ENCODE data around the gene ATG16L2. TPM values are rescaled to one million over a fixed set of nuclear protein-coding genes. Genes with fewer than 3 reads are reported as not detected.
"Not testable (repeated sequence)": the region's sequence is repeated elsewhere in the genome, so short reads cannot be mapped to it uniquely, and the experiment has no call there.

The ATG16L2 gene
- polyA plus RNA-seq, 5 donors = 36.9 to 52.1 (median 43.3) TPM

DNA sequence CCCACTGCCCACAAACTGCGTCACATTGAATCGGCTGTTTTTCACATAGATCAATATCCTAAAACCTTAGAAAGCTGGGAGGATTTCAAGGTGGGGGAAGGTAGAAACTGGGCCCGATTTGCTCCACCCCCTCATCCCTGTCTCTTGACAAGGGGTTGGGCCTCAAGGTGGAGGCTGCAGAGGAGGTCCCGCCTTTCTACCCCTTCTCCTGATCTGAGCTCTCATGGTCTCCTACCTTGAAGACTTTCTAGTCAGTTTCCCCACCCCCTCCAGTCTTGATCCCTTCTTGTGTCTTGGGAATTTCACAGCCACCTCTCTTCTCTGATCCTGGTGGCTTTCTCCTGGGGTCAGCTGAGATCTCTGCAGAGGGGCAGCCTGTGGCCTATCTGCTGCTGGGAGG, 15.8 kb upstream of the ATG16L2 start:
- no peak for DNase-seq

GRCh38 chr11:72799441-72799840, 14.8 kb upstream of the ATG16L2 start:
- no peak for DNase-seq

- DNase-seq = no peak
Measured at GRCh38 chr11:72802822-72803221, 11.4 kb upstream of the ATG16L2 start.

- DNase-seq = no peak
Measured at GRCh38 chr11:72805216-72805615, 9.0 kb upstream of the ATG16L2 start.

GRCh38 chr11:72806378-72806777, 7.8 kb upstream of the ATG16L2 start:
- DNase-seq = not testable (repeated sequence)

DNA sequence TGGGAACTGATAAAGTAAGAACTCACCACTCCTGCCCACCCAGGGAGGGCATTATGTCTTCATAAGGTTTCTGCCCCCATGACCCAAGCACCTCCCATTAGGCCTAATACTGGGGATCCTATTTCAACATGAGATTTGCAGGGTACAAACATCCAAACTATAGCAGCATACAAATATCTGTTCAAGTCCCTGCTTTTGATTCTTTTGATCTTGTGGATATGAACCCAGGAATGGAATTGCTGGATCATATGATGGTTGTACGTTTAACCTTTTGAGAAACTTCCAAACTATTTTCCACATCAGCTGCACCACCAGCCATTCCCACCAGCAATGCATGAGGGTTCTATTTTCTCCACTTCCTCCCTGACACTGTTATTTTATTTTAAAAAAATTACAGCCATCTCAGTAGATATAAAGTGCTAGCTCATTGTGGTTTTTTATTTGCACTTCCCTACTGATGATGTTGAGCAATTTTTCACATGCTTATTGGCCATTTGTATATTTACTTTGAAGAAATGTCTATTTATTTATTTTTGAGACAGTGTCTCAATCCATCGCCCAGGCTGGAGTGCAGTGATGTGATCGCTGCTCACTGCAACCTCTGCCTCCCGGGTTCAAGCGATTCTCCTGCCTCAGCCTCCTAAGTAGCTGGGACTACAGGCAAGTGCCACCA, 7.1 kb upstream of the ATG16L2 start:
- DNase-seq = no peak

GRCh38 chr11:72807792-72808191, 6.4 kb upstream of the ATG16L2 start:
- no peak for DNase-seq

GRCh38 chr11:72808331-72808798, 5.8 kb upstream of the ATG16L2 start:
- DNase-seq = no peak

DNA sequence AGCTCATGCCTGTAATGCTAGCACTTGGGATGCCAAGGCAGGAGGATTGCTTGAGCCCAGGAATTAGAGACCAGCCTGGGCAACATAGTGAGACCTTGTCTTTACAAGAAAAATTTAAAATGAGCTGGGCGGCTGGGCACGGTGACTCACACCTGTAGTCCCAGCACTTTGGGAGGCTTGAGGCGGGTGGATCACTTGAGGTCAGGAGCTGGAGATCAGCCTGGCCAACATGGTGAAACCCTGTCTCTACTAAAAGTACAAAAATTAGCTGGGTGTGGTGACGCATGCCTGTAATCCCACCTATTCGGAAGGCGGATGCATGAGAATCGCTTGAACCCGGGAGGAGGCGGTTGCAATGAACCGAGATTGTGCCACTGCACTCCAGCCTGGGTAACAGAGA, 2.5 kb upstream of the ATG16L2 start:
- not testable (repeated sequence) for DNase-seq

DNA sequence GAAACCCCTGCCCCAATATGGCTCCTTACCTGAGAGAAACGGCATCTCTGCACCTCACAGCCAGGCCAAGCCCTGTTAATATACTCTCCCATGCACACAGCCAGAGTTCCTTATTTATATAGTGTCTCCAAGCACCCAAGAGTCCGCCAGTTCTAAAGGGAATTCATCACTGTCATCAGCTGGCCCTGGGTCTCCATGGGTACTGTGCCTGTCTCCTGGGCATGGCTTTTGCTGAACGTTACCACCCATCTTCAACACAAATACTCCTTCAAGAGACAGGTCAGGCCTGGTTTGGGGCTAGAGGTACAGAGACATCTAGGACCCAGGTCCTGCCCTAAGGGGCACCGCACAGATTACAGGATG, 1.6 kb upstream of the ATG16L2 start:
- no peak for DNase-seq

DNA sequence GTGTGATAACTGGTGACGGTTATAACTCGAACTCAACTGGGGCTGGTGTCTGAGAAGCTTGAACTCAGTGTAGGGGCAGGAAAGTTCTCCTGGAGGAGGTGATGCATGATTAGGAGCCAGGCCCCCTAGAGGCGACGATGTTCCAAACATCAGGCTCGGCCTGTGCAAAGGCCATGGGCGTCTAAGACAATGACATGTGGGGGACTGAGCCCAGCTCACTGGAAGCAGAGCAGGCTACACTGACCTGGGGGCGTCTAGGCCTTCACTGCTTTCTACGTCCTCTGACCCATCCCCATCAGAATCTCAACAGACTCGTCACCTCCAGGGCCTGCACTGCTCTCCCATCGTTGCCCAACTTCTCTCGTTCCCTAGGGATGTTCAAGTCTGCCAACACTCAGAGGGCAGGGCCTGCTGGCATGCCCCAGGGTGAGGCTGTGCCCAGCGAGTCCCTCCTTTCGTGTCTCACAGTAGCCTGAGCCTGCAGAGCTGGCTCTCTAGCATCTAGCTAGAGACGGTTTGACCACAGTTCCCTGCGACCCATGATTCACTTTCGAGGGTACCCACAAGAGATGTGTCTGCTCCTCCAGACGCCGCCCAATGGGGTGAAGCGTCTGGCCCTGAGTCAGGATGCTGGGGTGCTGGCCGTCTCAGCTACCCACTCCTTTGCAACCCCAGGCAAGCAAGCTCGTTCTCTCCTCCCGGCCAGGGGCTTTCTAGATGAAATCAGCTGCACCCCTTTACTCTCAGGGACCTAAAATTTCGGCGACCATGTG, 1.1 kb upstream of the ATG16L2 start:
- no peak for DNase-seq

GRCh38 chr11:72813740-72814285, 398 bp upstream of the ATG16L2 start:
- no peak for DNase-seq

DNA sequence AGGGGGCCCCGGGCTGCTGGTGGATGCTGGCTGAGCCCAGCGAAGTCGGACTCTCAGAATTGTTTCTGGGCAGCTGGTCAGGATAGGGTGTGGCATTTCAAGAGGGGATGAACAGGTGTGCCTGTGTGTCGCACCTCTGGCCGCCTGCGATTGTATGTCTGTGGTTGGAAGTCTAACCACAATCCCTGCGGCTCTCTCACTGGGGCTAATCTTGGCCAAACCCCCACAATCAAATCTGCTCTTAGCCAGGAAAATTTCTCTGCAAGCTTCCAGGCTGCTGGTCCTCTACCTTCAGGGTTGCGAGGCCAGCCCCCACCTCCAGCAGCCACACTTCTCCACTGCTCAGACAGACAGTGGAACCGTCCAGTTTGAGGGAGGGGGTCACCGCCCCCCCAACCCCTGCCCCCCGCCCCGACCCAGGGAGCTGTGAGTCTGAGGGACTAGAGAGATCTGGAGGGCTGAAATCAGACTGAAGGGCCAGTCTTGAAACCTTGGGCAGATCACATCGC, 953 bp downstream of the ATG16L2 start:
- no peak for DNase-seq

DNA sequence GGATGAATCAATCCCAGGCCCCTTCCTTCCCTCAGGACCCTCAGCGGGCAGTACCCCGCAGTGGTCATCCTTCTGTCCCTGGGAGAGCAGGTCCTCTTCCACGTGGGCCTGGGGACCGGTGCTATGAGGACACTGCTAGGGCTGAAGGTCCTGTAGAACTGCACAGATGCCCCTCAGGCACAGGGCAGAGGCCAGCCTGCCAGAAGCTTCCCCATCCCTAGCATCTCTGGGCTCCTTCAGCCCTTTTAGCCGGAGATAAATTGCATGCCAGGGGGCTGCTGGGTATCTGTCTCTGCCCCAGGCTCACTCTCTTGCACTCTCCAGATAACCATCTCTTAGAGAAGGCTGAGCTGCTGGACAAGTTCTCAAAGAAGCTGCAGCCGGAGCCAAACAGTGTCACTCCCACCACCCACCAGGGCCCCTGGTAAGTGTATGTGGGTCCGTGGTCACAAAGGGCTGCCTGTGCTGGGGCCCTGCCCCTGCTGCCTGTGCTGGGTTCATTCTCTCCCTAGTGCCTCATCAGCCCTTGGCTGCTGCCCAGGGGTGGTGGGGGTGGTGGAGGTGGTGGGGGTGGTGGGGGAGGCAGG, 2.3 kb downstream of the ATG16L2 start:
- DNase-seq = no peak

DNA sequence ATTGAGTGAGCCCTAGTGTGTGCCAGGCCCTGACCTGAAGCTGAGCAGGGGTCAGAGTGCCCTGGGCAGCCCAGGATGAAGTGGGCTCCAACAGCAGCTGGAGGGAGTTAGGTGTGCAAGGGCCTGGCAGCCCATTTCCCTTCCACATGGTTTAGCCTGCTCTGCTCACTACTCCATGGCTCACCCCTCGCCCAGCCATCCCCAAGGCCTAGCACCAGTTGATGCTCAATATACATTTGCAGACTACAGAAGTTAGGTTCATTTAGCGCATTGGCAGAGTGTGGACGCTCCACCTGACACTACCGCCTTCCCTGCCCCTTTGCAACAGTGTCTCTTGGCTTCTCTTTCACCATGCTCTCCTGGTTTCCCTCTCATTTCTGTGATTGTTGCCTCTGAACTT, 3.8 kb downstream of the ATG16L2 start:
- DNase-seq = no peak

GRCh38 chr11:72818971-72819370, 4.8 kb downstream of the ATG16L2 start:
- DNase-seq = no peak

GRCh38 chr11:72820439-72821139, 6.4 kb downstream of the ATG16L2 start:
- DNase-seq = no peak

DNA sequence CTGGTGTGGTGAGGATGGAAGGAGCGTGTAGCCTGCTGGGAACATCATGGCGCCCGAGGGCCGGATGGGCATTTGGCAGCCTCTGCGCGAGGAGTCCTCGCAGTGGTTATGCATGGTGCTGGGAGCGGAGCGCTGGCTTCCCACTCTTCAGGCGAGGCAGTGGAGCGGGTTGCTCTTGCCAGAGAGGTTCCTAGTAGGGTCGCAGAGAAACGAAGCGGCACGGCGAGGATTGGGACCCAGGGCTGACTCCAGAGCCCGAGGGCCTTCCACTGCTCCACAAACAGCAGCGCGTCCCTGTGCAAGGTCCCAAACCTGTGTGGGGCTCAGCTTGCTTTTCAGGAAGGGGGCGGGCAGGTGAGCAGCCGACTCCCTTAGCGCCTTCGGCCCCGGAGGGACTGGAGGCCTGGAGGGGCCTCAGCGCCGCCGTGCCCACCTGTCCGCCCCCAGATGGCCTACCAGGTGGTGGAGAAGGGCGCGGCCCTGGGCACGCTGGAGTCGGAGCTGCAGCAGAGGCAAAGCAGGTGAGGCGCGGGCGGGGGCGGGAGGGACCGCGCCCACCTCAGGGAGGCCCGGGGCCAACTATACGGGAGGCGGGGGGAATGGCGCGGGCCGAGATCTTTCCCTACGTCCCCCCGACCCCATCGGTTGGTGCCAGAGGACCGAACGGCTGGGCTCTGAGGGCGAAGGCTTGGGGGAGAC, 7.2 kb downstream of the ATG16L2 start:
- no peak for DNase-seq

- peak; percentile 90 to 91 for DNase-seq
Measured at GRCh38 chr11:72821920-72822799, 7.9 kb downstream of the ATG16L2 start.
